Epithelial cell of esophagus (primary cell): Measurements from ENCODE around the gene TRPV4.

ENCODE experiments used
- DNase-seq: peaks from one replicate; pipeline ENCODE4 v3.0.0; 2010; ENCODE audit warnings: low read depth
- H3K4me3 ChIP-seq: 2 replicates; pipeline ENCODE4 v1.5.1; 2011; ENCODE audit warnings: mild to moderate bottlenecking, low read length, control low read depth
- CTCF ChIP-seq: IDR thresholded peaks from 2 replicates; pipeline ENCODE4 v1.5.1; 2011; ENCODE audit warnings: low read depth, mild to moderate bottlenecking, low read length, control low read depth, inconsistent platforms; ENCODE audit not compliant: insufficient read depth; ENCODE audit errors: missing control alignments

The TRPV4 gene

GRCh38 chr12:109832541-109833306 lies 474 bp downstream of the TRPV4 start:
- no peak for TF ChIP-seq CTCF
- no peak for DNase-seq
- peak overlapping the region; percentile 54 for H3K4me3 ChIP-seq

- TF ChIP-seq CTCF, result no peak
- no peak for DNase-seq
- no peak overlapping the region for H3K4me3 ChIP-seq
Observed at GRCh38 chr12:109831929-109832328, 1.3 kb downstream of the TRPV4 start.

GRCh38 chr12:109831365-109831764 lies 1.8 kb downstream of the TRPV4 start:
- no peak overlapping the region for H3K4me3 ChIP-seq
- no peak for DNase-seq
- TF ChIP-seq CTCF, result no peak

- DNase-seq, result no peak
- H3K4me3 ChIP-seq, result no peak overlapping the region
- TF ChIP-seq CTCF, result no peak
Observed at GRCh38 chr12:109830718-109831117, 2.5 kb downstream of the TRPV4 start.

GRCh38 chr12:109830267-109830666 lies 2.9 kb downstream of the TRPV4 start:
- TF ChIP-seq CTCF, result no peak
- DNase-seq, result no peak
- H3K4me3 ChIP-seq, result no peak overlapping the region

- H3K4me3 ChIP-seq, result no peak overlapping the region
- DNase-seq, result no peak
- no peak for TF ChIP-seq CTCF
Observed at GRCh38 chr12:109829667-109830066, 3.5 kb downstream of the TRPV4 start.
